NT2/D1 (cell line): ENCODE results near the gene CHST12.

Source experiments
- SUZ12 ChIP-seq: IDR thresholded peaks from 2 replicates; pipeline ENCODE4 v1.6.1; 2011; ENCODE audit not compliant: insufficient read length, insufficient read depth; ENCODE audit errors: extremely low read depth
- YY1 ChIP-seq: IDR thresholded peaks from 2 replicates; pipeline ENCODE4 v1.6.1; 2011; ENCODE audit not compliant: insufficient read length, insufficient read depth
- ZNF274 ChIP-seq: IDR thresholded peaks from 2 replicates; pipeline ENCODE4 v1.6.1; 2011; ENCODE audit warnings: mild to moderate bottlenecking, low read depth, low read length

DNA sequence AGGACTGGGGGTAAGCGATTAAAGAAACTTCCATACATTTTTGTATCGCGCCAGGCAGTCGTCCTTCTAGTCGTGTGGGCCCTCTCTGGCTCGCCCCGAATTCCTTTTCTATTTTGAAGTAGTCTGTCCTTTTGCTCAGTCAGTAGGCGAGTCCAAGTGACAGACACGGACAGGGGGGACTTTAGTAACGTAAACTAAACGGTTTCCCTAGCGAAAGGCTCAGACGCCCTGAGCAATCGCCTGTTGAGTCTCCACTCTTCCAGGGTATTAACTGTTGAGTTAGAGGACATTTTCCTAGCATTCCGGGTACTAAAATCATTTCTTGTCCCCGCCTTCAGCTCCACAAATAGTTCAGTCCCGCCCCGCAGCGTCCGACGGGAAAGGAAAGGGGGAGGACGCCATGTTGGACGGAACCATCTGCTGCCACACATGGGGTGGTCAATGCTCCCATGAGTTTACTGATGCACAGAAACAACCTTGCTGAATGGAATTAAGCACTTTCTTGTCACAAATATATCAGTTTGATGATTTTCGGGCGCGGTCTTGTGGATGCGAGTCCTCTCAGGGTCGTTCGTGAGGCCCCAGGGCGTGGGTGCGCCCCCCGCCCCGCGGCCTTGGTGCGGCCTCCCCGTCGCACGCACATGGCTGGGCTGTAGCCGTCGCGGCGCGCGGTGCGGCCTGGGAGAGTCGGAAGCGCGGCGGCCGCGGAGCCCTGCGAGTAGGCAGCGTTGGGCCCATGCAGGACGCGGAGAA, 49.0 kb upstream of the CHST12 start, which contains the start of gene EIF3B:
- TF ChIP-seq YY1 (peak; percentile 92), SUZ12 (no peak), ZNF274 (no peak)
